ENCODE results near the gene PITPNB. TPM values are rescaled to one million over a fixed set of nuclear protein-coding genes. Genes with fewer than 3 reads are reported as not detected.

Gene PITPNB
- total RNA-seq, 1 donor from 2014 or later: 78.7 TPM

- H3K27me3 Mint-ChIP-seq (ENCODE audit: low read depth): no peaks in the 10 kb centered on the region
- no peak for DNase-seq (ENCODE audit: low spot score)
- no peak for TF ChIP-seq CTCF (IDR thresholded peaks at IDR 0.05)
- H3K27ac Mint-ChIP-seq (ENCODE audit: unreplicated experiment): peak overlapping the region; percentile 77
- H3K9me3 Mint-ChIP-seq (ENCODE audit: low read depth): no peaks in the 10 kb centered on the region
- H3K4me1 Mint-ChIP-seq (ENCODE audit: low read depth): peaks cover 53% of the 10 kb centered on the region
- no peaks in the 10 kb centered on the region for H3K36me3 Mint-ChIP-seq (ENCODE audit: low read depth)
- H3K4me3 Mint-ChIP-seq (ENCODE audit: unreplicated experiment): no peak overlapping the region
Observed at GRCh38 chr22:27808451-27809225, 110.4 kb downstream of the PITPNB start.

- H3K9me3 Mint-ChIP-seq (ENCODE audit: low read depth): no peaks in the 10 kb centered on the region
- no peak overlapping the region for H3K4me3 Mint-ChIP-seq (ENCODE audit: unreplicated experiment)
- no peak for TF ChIP-seq CTCF (IDR thresholded peaks at IDR 0.05)
- H3K4me1 Mint-ChIP-seq (ENCODE audit: low read depth): peaks cover 59% of the 10 kb centered on the region
- no peak overlapping the region for H3K27ac Mint-ChIP-seq (ENCODE audit: unreplicated experiment)
- no peak for DNase-seq (ENCODE audit: low spot score)
- no peaks in the 10 kb centered on the region for H3K27me3 Mint-ChIP-seq (ENCODE audit: low read depth)
- no peaks in the 10 kb centered on the region for H3K36me3 Mint-ChIP-seq (ENCODE audit: low read depth)
Observed at GRCh38 chr22:27805841-27806240, 113.2 kb downstream of the PITPNB start.

GRCh38 chr22:27804470-27805297, 114.4 kb downstream of the PITPNB start:
- no peaks in the 10 kb centered on the region for H3K36me3 Mint-ChIP-seq (ENCODE audit: low read depth)
- H3K27me3 Mint-ChIP-seq (ENCODE audit: low read depth): no peaks in the 10 kb centered on the region
- DNase-seq (ENCODE audit: low spot score): no peak
- H3K27ac Mint-ChIP-seq (ENCODE audit: unreplicated experiment): no peak overlapping the region
- TF ChIP-seq CTCF (IDR thresholded peaks at IDR 0.05): peak; percentile 87
- H3K9me3 Mint-ChIP-seq (ENCODE audit: low read depth): no peaks in the 10 kb centered on the region
- peak overlapping the region; percentile 37 for H3K4me3 Mint-ChIP-seq (ENCODE audit: unreplicated experiment)
- H3K4me1 Mint-ChIP-seq (ENCODE audit: low read depth): peaks cover 48% of the 10 kb centered on the region

GRCh38 chr22:27803841-27804415, 115.1 kb downstream of the PITPNB start:
- no peak for DNase-seq (ENCODE audit: low spot score)
- no peak for TF ChIP-seq CTCF (IDR thresholded peaks at IDR 0.05)
- Mint-ChIP-seq H3K4me1 (ENCODE audit: low read depth) (peaks cover 43% of the 10 kb centered on the region), H3K4me3 (ENCODE audit: unreplicated experiment) (no peak overlapping the region), H3K27me3 (ENCODE audit: low read depth) (no peaks in the 10 kb centered on the region), H3K27ac (ENCODE audit: unreplicated experiment) (no peak overlapping the region), H3K9me3 (ENCODE audit: low read depth) (no peaks in the 10 kb centered on the region), H3K36me3 (ENCODE audit: low read depth) (peaks cover 2% of the 10 kb centered on the region)

All from chondrocyte (in vitro differentiated cells).